Measurements from ENCODE around the gene VMAC.

Gene VMAC

GRCh38 chr19:5889288-5889971 lies 15.2 kb upstream of the VMAC start:
- Histone ChIP-seq H3K9me3 (ENCODE audit: control insufficient read depth, low read length) (no peaks in the 10 kb centered on the region), H3K4me1 (ENCODE audit: control insufficient read depth, insufficient read depth, low read length) (peaks cover 13% of the 10 kb centered on the region), H3K36me3 (ENCODE audit: control insufficient read depth, insufficient read depth, low read length, severe bottlenecking) (no peaks in the 10 kb centered on the region), H3K9ac (ENCODE audit: low read length) (no peak overlapping the region), H3K27me3 (replicated peaks; ENCODE audit: control insufficient read depth, insufficient read depth, low read length) (peaks cover 4% of the 10 kb centered on the region), H3K4me3 (ENCODE audit: low read length) (no peak overlapping the region)
- no peak for DNase-seq (ENCODE audit: low read depth)

DNA sequence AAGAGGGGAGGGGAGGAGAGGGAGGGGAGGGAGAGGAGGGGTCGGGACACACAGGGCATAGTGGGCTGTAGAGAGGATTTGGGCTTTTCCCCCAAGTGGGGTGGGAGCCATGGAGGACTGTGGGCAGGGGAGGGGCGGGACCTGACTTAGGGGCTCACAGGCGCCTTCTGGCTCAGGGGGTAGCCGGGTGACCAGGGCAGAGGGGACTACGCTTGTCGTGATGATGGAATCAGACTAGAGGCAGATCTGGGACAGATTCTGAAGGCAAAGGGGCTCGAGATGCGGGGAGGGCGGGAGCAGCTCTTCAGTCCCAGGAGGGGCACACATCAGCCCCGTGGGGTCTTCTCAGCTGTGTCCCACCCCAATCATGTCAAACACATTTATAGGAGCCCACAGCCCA lies 14.6 kb upstream of the VMAC start:
- no peak overlapping the region for H3K4me3 ChIP-seq (ENCODE audit: low read length)
- peaks cover 6% of the 10 kb centered on the region for H3K36me3 ChIP-seq (ENCODE audit: control insufficient read depth, insufficient read depth, low read length, severe bottlenecking)

GRCh38 chr19:5891572-5891937 lies 13.1 kb upstream of the VMAC start:
- Histone ChIP-seq H3K4me1 (ENCODE audit: control insufficient read depth, insufficient read depth, low read length) (peaks cover 13% of the 10 kb centered on the region), H3K4me3 (ENCODE audit: low read length) (no peak overlapping the region), H3K9ac (ENCODE audit: low read length) (no peak overlapping the region), H3K36me3 (ENCODE audit: control insufficient read depth, insufficient read depth, low read length, severe bottlenecking) (peaks cover 21% of the 10 kb centered on the region), H3K27me3 (replicated peaks; ENCODE audit: control insufficient read depth, insufficient read depth, low read length) (peaks cover 4% of the 10 kb centered on the region), H3K9me3 (ENCODE audit: control insufficient read depth, low read length) (no peaks in the 10 kb centered on the region)
- DNase-seq (ENCODE audit: low read depth): no peak

More for the DNA sequence above, 14.6 kb upstream of the VMAC start:
- H3K9ac ChIP-seq (ENCODE audit: low read length): no peak overlapping the region
- no peak for DNase-seq (ENCODE audit: low read depth)
- H3K4me1 ChIP-seq (ENCODE audit: control insufficient read depth, insufficient read depth, low read length): peaks cover 13% of the 10 kb centered on the region
- peaks cover 4% of the 10 kb centered on the region for H3K27me3 ChIP-seq (replicated peaks; ENCODE audit: control insufficient read depth, insufficient read depth, low read length)
- no peaks in the 10 kb centered on the region for H3K9me3 ChIP-seq (ENCODE audit: control insufficient read depth, low read length)

- peaks cover 4% of the 10 kb centered on the region for H3K27me3 ChIP-seq (replicated peaks; ENCODE audit: control insufficient read depth, insufficient read depth, low read length)
- peaks cover 24% of the 10 kb centered on the region for H3K36me3 ChIP-seq (ENCODE audit: control insufficient read depth, insufficient read depth, low read length, severe bottlenecking)
- no peaks in the 10 kb centered on the region for H3K9me3 ChIP-seq (ENCODE audit: control insufficient read depth, low read length)
- peak; percentile 68 for DNase-seq (ENCODE audit: low read depth)
- H3K4me1 ChIP-seq (ENCODE audit: control insufficient read depth, insufficient read depth, low read length): peaks cover 13% of the 10 kb centered on the region
- peak overlapping the region; percentile 52 for H3K9ac ChIP-seq (ENCODE audit: low read length)
- no peak overlapping the region for H3K4me3 ChIP-seq (ENCODE audit: low read length)
Observed at GRCh38 chr19:5891938-5892771, 12.5 kb upstream of the VMAC start.

GRCh38 chr19:5892772-5893275 lies 11.8 kb upstream of the VMAC start:
- DNase-seq (ENCODE audit: low read depth): no peak
- no peaks in the 10 kb centered on the region for H3K9me3 ChIP-seq (ENCODE audit: control insufficient read depth, low read length)
- H3K4me3 ChIP-seq (ENCODE audit: low read length): no peak overlapping the region
- no peak overlapping the region for H3K9ac ChIP-seq (ENCODE audit: low read length)
- peaks cover 24% of the 10 kb centered on the region for H3K36me3 ChIP-seq (ENCODE audit: control insufficient read depth, insufficient read depth, low read length, severe bottlenecking)
- peaks cover 13% of the 10 kb centered on the region for H3K4me1 ChIP-seq (ENCODE audit: control insufficient read depth, insufficient read depth, low read length)
- H3K27me3 ChIP-seq (replicated peaks; ENCODE audit: control insufficient read depth, insufficient read depth, low read length): peaks cover 4% of the 10 kb centered on the region

DNA sequence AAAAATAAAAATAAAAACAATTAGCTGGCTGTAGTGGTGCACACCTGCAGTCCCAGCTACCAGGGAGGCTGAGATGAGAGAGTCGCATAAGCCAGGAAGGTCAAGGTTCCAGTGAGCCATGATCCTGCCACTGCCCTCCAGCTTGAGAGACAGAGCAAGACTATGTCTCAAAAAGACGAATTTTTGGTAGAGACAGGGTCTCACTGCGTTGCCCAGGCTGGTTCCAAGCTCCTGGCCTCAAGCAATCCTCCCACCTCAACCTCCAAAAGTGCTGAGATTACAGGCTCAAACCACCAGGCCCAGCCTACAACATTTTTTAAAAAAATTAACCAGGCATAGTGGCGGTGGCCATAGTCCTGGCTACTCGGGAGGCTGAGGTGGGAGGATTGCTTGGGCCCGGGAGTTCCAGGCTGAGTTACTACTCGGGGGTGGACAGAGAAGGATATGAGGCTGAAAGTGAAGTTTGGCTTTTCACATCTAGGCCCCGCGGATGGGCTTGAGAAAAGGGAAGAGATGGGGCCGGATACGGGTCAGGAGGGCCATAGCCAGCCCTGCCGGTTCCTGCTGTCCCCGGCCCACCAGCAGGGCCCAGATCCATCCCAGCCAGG lies 11.3 kb upstream of the VMAC start:
- no peak for DNase-seq (ENCODE audit: low read depth)
- peaks cover 13% of the 10 kb centered on the region for H3K4me1 ChIP-seq (ENCODE audit: control insufficient read depth, insufficient read depth, low read length)
- H3K27me3 ChIP-seq (replicated peaks; ENCODE audit: control insufficient read depth, insufficient read depth, low read length): peaks cover 4% of the 10 kb centered on the region
- peaks cover 24% of the 10 kb centered on the region for H3K36me3 ChIP-seq (ENCODE audit: control insufficient read depth, insufficient read depth, low read length, severe bottlenecking)
- H3K9ac ChIP-seq (ENCODE audit: low read length): no peak overlapping the region
- no peaks in the 10 kb centered on the region for H3K9me3 ChIP-seq (ENCODE audit: control insufficient read depth, low read length)
- no peak overlapping the region for H3K4me3 ChIP-seq (ENCODE audit: low read length)

DNA sequence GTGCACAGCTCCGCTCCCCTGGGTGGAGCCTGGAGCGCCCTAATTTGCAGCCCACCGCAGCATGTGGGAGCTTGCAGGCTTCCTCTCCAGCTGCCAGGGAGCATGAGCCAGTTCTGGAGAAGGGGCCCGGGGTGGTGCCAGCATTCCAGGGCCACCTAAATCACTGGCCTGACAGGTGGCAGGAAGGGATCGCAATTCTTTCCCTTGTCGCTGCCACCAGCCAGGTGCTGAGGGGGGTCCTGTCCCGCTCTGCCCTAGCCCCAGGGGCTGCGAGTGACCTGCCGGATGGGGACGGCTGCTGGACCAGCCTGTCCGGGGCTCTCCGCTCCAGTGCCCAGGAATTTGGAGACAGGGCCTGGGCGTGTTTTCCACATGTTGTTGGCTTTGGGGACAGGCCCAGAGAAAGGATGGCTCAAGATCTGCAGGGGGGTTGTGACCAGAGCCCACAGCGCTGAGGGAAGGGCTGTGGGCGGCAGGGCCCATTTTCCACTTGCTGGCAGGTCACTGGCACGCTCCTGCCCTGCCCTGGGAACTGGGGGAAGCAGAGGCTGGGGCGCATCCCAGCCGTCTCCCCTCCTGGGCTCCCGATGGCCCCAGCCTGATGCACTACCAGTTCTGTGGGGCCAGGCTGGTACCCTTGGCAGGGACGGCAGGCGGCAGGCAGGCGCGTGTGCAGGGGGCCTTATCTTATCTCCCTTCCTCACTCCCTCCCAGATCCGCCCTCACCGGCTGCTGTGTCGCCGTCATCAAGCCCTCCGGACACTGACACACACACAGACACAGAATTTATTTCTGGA lies 10.6 kb upstream of the VMAC start:
- peaks cover 13% of the 10 kb centered on the region for H3K4me1 ChIP-seq (ENCODE audit: control insufficient read depth, insufficient read depth, low read length)
- H3K9ac ChIP-seq (ENCODE audit: low read length): no peak overlapping the region
- no peak overlapping the region for H3K4me3 ChIP-seq (ENCODE audit: low read length)
- peaks cover 4% of the 10 kb centered on the region for H3K27me3 ChIP-seq (replicated peaks; ENCODE audit: control insufficient read depth, insufficient read depth, low read length)
- no peak for DNase-seq (ENCODE audit: low read depth)
- no peaks in the 10 kb centered on the region for H3K9me3 ChIP-seq (ENCODE audit: control insufficient read depth, low read length)
- H3K36me3 ChIP-seq (ENCODE audit: control insufficient read depth, insufficient read depth, low read length, severe bottlenecking): peaks cover 24% of the 10 kb centered on the region

GRCh38 chr19:5894704-5895349 lies 9.8 kb upstream of the VMAC start:
- DNase-seq (ENCODE audit: low read depth): no peak
- peaks cover 13% of the 10 kb centered on the region for H3K4me1 ChIP-seq (ENCODE audit: control insufficient read depth, insufficient read depth, low read length)
- H3K27me3 ChIP-seq (replicated peaks; ENCODE audit: control insufficient read depth, insufficient read depth, low read length): peaks cover 4% of the 10 kb centered on the region
- H3K36me3 ChIP-seq (ENCODE audit: control insufficient read depth, insufficient read depth, low read length, severe bottlenecking): peaks cover 26% of the 10 kb centered on the region
- H3K4me3 ChIP-seq (ENCODE audit: low read length): no peak overlapping the region
- no peak overlapping the region for H3K9ac ChIP-seq (ENCODE audit: low read length)
- H3K9me3 ChIP-seq (ENCODE audit: control insufficient read depth, low read length): no peaks in the 10 kb centered on the region

DNA sequence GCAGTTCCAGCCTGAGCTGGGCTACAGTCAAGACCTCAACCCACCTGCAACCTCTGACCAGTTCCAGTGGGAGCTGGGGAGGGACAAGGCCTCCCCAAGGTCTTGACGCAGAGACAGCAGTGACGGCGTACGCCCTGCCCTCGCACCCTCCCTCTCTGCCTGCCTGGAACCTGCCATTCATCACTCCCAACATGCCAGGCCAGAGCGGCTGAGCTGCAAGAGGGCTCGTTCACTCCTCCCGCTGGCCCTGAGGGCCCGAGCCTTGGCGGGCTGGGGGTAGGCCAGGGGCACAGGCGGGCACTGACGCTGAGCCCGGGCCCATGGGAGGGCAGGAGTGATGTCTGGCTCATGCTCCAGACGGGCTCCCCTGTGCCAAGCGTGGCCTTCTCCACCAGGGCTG lies 9.3 kb upstream of the VMAC start:
- peaks cover 31% of the 10 kb centered on the region for H3K36me3 ChIP-seq (ENCODE audit: control insufficient read depth, insufficient read depth, low read length, severe bottlenecking)
- peaks cover 4% of the 10 kb centered on the region for H3K27me3 ChIP-seq (replicated peaks; ENCODE audit: control insufficient read depth, insufficient read depth, low read length)
- no peaks in the 10 kb centered on the region for H3K9me3 ChIP-seq (ENCODE audit: control insufficient read depth, low read length)
- no peak overlapping the region for H3K9ac ChIP-seq (ENCODE audit: low read length)
- H3K4me1 ChIP-seq (ENCODE audit: control insufficient read depth, insufficient read depth, low read length): peaks cover 9% of the 10 kb centered on the region
- DNase-seq (ENCODE audit: low read depth): no peak
- H3K4me3 ChIP-seq (ENCODE audit: low read length): no peak overlapping the region

DNA sequence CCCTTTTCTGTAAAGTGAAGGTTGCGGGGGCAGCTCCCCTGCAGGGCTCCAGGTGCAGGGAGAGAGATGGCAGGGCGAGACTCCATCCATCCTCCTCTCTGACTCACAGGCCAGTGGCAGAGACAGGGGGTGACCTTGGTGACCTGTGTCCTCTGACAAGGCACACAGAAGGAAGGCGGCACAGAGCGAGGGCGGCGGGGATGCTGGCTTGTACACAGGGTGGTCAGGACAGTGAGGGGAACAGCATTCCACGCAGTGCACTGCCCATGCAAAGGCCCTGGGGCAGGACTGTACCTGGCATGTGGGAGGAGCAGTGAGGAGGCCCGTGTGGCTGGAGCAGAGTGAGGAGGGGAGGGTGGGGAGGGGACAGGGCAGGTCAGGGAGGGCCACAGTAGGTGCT lies 8.8 kb upstream of the VMAC start:
- Histone ChIP-seq H3K9me3 (ENCODE audit: control insufficient read depth, low read length) (no peaks in the 10 kb centered on the region), H3K36me3 (ENCODE audit: control insufficient read depth, insufficient read depth, low read length, severe bottlenecking) (peaks cover 31% of the 10 kb centered on the region), H3K4me3 (ENCODE audit: low read length) (no peak overlapping the region), H3K27me3 (replicated peaks; ENCODE audit: control insufficient read depth, insufficient read depth, low read length) (peaks cover 4% of the 10 kb centered on the region), H3K9ac (ENCODE audit: low read length) (no peak overlapping the region), H3K4me1 (ENCODE audit: control insufficient read depth, insufficient read depth, low read length) (peaks cover 9% of the 10 kb centered on the region)
- DNase-seq (ENCODE audit: low read depth): no peak

Measured in adipocyte (in vitro differentiated cells).